GM12891 (cell line): Measurements from ENCODE around the gene ROBO4.

Experiments used
- PAX5 ChIP-seq: IDR thresholded peaks from 2 replicates; pipeline ENCODE4 v1.6.1; 2011; ENCODE audit warnings: low read length, moderate library complexity, mild to moderate bottlenecking; ENCODE audit not compliant: insufficient read depth, severe bottlenecking
- POLR2A ChIP-seq: IDR thresholded peaks from 2 replicates; pipeline ENCODE4 v1.6.1; 2011; ENCODE audit warnings: low read depth, low read length, control low read depth
- POLR2AphosphoS5 ChIP-seq: IDR thresholded peaks from 2 replicates; pipeline ENCODE4 v1.6.1; 2011; ENCODE audit warnings: low read depth, low read length, control low read depth
- SPI1 ChIP-seq: IDR thresholded peaks from 2 replicates; pipeline ENCODE4 v1.6.1; 2011; ENCODE audit warnings: low read depth, low read length, control low read depth
- TAF1 ChIP-seq: IDR thresholded peaks from 2 replicates; pipeline ENCODE4 v1.6.1; 2011; ENCODE audit warnings: low read depth, low read length, control low read depth

- TF ChIP-seq POLR2AphosphoS5 (no peak), POLR2A (no peak), TAF1 (no peak), PAX5 (no peak), SPI1 (no peak)
These were observed 48.2 kb upstream of the ROBO4 start for GRCh38 chr11:124945826-124946225.
